Smooth muscle cell (in vitro differentiated cells): ENCODE data around the gene RNPC3. TPM values are rescaled to one million over a fixed set of nuclear protein-coding genes. Genes with fewer than 3 reads are reported as not detected.
A peak's percentile ranks its signal among the peaks of the same experiment; 100 is the strongest.

ENCODE experiments used
- DNase-seq: peaks from one replicate; lab custom pipeline; 2025; ENCODE audit not compliant: unreplicated experiment; lab: John Stamatoyannopoulos, UW
- H2AFZ ChIP-seq: fragments of 200-600 bp; sonication (generic); 2 replicates; pipeline ENCODE4 v1.6.0; 2016; ENCODE audit warnings: antibody characterized with exemption, low read depth, mild to moderate bottlenecking
- H3F3A ChIP-seq: fragments of 200-600 bp; sonication (generic); 2 replicates; pipeline ENCODE4 v1.6.0; 2017; ENCODE audit warnings: antibody characterized with exemption, low read depth
- H3K27ac ChIP-seq: fragments of 200-600 bp; sonication (generic); 2 replicates; pipeline ENCODE4 v1.5.1; 2016; ENCODE audit warnings: low read depth, mild to moderate bottlenecking
- H3K27me3 ChIP-seq: fragments of 200-600 bp; sonication (generic); 2 replicates; pipeline ENCODE4 v1.6.1; 2016; ENCODE audit warnings: low read depth, mild to moderate bottlenecking
- H3K36me3 ChIP-seq: fragments of 200-600 bp; sonication (generic); 2 replicates; pipeline ENCODE4 v1.5.1; 2016; ENCODE audit warnings: low read depth
- H3K4me1 ChIP-seq: fragments of 200-600 bp; sonication (generic); 2 replicates; pipeline ENCODE4 v1.5.1; 2016; ENCODE audit warnings: low read depth
- H3K4me2 ChIP-seq: fragments of 200-600 bp; sonication (generic); 2 replicates; pipeline ENCODE4 v1.6.0; 2016; ENCODE audit warnings: mild to moderate bottlenecking
- H3K4me3 ChIP-seq: fragments of 200-600 bp; sonication (generic); 2 replicates; pipeline ENCODE4 v1.5.1; 2016; ENCODE audit warnings: mild to moderate bottlenecking
- H3K79me2 ChIP-seq: fragments of 200-600 bp; sonication (generic); 2 replicates; pipeline ENCODE4 v1.6.0; 2016; ENCODE audit warnings: low read depth, mild to moderate bottlenecking
- H3K9ac ChIP-seq: fragments of 200-600 bp; sonication (generic); 2 replicates; pipeline ENCODE4 v1.6.0; 2016; ENCODE audit warnings: low read depth
- H3K9me3 ChIP-seq: fragments of 200-600 bp; sonication (generic); replicated peaks from 2 replicates; pipeline ENCODE4 v1.5.1; 2016; ENCODE audit warnings: low read depth
- H4K20me1 ChIP-seq: fragments of 200-600 bp; sonication (generic); 2 replicates; pipeline ENCODE4 v1.6.0; 2016; ENCODE audit warnings: low read depth
- CTCF ChIP-seq: fragments of 200-600 bp; sonication (generic); IDR thresholded peaks from 2 replicates; pipeline ENCODE4 v1.5.1; 2017; ENCODE audit warnings: borderline replicate concordance, mild to moderate bottlenecking, antibody characterized with exemption; ENCODE audit not compliant: insufficient read depth, poor library complexity, severe bottlenecking
- WGBS: methylation state at CpG from one replicate; pipeline ENCODE4 v1.1.7; 2016; ENCODE audit warnings: low lambda C conversion rate; 5-methylcytosine and 5-hydroxymethylcytosine counted together
- polyA plus RNA-seq: library from polyadenylated mRNA; unstranded; fragments of >200 nt; fragmentation: Nextera tagmentation; extraction: Ambion mirVana; gene quantifications from 2 replicates; pipeline ENCODE4 v1.2.1, GENCODE V29; 2016
- total RNA-seq: library from RNA; depleted of rRNA; stranded (reverse); fragments of >200 nt; gene quantifications from 2 replicates; pipeline ENCODE4 v1.2.3, GENCODE V29; 2014

The RNPC3 gene
- total RNA-seq, result 7.0 and 14.8 TPM in 2 replicates
- polyA plus RNA-seq, result 2.6 and 5.1 TPM in 2 replicates

- H3K4me2 ChIP-seq, result peak within 1 kb of the TSS; percentile 91
- H3K36me3 ChIP-seq, result no peaks in the 10 kb centered on the region
- H3K4me1 ChIP-seq, result peaks cover 9% of the 10 kb centered on the region
- peak within 1 kb of the TSS; percentile 91 for H3K4me3 ChIP-seq
- H3F3A ChIP-seq, result peaks cover 7% of the 10 kb centered on the region
- peak within 1 kb of the TSS; percentile 95 for H3K9ac ChIP-seq
- no peaks in the 10 kb centered on the region for H3K9me3 ChIP-seq
- H4K20me1 ChIP-seq, result no peaks in the 10 kb centered on the region
- H3K79me2 ChIP-seq, result peaks cover 42% of the 10 kb centered on the region
- DNase-seq, result peak; percentile 76
- H3K27ac ChIP-seq, result peak within 1 kb of the TSS; percentile 97
- no peak for TF ChIP-seq CTCF
- H3K27me3 ChIP-seq, result no peaks in the 10 kb centered on the region
- WGBS, result 1% methylated on average over 47 of the region's 62 CpGs
- H2AFZ ChIP-seq, result peak within 1 kb of the TSS; percentile 100
Observed at GRCh38 chr1:103525607-103526507, at the start of gene RNPC3. RNPC3 (plus strand) TSS chr1:103525699; CDS start chr1:103526071, 372 bp downstream.

- Histone ChIP-seq H2AFZ (no peak overlapping the region), H3K4me1 (no peaks in the 10 kb centered on the region), H3K79me2 (no peaks in the 10 kb centered on the region), H3K9ac (no peak overlapping the region), H3K36me3 (no peaks in the 10 kb centered on the region), H3K4me3 (no peak overlapping the region), H3K4me2 (no peak overlapping the region), H3F3A (no peaks in the 10 kb centered on the region), H3K9me3 (no peaks in the 10 kb centered on the region), H4K20me1 (no peaks in the 10 kb centered on the region), H3K27ac (no peak overlapping the region), H3K27me3 (no peaks in the 10 kb centered on the region)
- no peak for TF ChIP-seq CTCF
- no peak for DNase-seq
Observed at GRCh38 chr1:103477101-103477500, 48.4 kb upstream of the RNPC3 start.

- no peaks in the 10 kb centered on the region for H3K79me2 ChIP-seq
- no peaks in the 10 kb centered on the region for H3K36me3 ChIP-seq
- H3K27me3 ChIP-seq, result no peaks in the 10 kb centered on the region
- H3K9ac ChIP-seq, result no peak overlapping the region
- no peak overlapping the region for H3K27ac ChIP-seq
- H3K9me3 ChIP-seq, result no peaks in the 10 kb centered on the region
- no peaks in the 10 kb centered on the region for H4K20me1 ChIP-seq
- no peak overlapping the region for H2AFZ ChIP-seq
- no peaks in the 10 kb centered on the region for H3F3A ChIP-seq
- no peaks in the 10 kb centered on the region for H3K4me1 ChIP-seq
- DNase-seq, result no peak
- H3K4me3 ChIP-seq, result no peak overlapping the region
- no peak overlapping the region for H3K4me2 ChIP-seq
- no peak for TF ChIP-seq CTCF
Observed at GRCh38 chr1:103489935-103490334, 35.6 kb upstream of the RNPC3 start.
